OCI-LY7 (cell line): ENCODE measurements around the gene EXOC4.

Source experiments
- EZH2phosphoT487 ChIP-seq: fragments of 200-600 bp; sonication (generic); IDR thresholded peaks from 2 replicates; pipeline ENCODE4 v1.6.1; 2018; ENCODE audit warnings: low read depth, borderline replicate concordance, mild to moderate bottlenecking, mixed run types, antibody characterized with exemption, low read length, moderate library complexity, mixed read lengths
- TF ChIP-seq, protein P1 (sequence below): fragments of 200-600 bp; sonication (generic); conservative IDR thresholded peaks from 2 replicates; pipeline ENCODE4 v1.5.1; 2014; ENCODE audit warnings: mild to moderate bottlenecking, antibody characterized with exemption, low read length, moderate library complexity, mixed read lengths

GRCh38 chr7:133797818-133798520, 545.1 kb downstream of the EXOC4 start:
- TF ChIP-seq, protein P1, sequence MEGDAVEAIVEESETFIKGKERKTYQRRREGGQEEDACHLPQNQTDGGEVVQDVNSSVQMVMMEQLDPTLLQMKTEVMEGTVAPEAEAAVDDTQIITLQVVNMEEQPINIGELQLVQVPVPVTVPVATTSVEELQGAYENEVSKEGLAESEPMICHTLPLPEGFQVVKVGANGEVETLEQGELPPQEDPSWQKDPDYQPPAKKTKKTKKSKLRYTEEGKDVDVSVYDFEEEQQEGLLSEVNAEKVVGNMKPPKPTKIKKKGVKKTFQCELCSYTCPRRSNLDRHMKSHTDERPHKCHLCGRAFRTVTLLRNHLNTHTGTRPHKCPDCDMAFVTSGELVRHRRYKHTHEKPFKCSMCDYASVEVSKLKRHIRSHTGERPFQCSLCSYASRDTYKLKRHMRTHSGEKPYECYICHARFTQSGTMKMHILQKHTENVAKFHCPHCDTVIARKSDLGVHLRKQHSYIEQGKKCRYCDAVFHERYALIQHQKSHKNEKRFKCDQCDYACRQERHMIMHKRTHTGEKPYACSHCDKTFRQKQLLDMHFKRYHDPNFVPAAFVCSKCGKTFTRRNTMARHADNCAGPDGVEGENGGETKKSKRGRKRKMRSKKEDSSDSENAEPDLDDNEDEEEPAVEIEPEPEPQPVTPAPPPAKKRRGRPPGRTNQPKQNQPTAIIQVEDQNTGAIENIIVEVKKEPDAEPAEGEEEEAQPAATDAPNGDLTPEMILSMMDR: no peak
- no peak for TF ChIP-seq EZH2phosphoT487
